ENCODE data around the gene MYOM1.

MYOM1 gene

DNA sequence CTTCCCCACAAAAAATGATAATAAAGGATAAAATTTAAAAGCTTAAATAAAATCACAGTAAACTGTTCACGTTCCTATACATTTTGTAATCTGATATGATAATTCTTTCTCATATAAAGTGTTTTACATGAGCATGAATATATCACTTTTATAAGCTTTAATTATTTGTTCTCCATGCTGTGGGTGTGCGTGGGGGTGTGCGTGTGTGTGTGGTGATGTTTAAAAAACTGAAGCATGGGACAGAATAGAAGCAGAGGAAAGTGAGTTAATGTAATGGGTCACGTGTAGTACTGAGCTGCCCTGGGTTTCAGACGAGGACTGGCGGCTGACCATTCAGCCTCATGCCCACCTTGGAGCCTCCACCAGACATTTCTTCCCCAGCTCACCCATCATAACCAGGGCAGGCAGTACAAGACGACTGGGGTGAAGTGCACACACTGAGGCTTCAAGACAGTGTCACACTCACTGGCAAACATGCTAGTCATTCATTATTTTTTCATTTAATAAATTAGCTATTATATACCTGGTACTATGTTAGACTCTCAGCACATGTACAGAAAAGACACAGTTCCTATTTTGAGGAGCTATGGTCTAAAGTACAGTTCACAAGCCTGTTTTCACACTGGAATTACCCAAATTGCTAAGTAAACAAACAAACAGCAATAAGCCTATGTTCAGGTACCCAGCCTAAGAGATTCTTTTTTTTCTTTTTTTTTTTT is 109.6 kb downstream of the MYOM1 start:
- no peak overlapping the region for H3K4me3 ChIP-seq (ENCODE audit: low read length)
- no peak for TF ChIP-seq ZNF274 (IDR thresholded peaks at IDR 0.05; ENCODE audit: low read depth, low read length)

DNA sequence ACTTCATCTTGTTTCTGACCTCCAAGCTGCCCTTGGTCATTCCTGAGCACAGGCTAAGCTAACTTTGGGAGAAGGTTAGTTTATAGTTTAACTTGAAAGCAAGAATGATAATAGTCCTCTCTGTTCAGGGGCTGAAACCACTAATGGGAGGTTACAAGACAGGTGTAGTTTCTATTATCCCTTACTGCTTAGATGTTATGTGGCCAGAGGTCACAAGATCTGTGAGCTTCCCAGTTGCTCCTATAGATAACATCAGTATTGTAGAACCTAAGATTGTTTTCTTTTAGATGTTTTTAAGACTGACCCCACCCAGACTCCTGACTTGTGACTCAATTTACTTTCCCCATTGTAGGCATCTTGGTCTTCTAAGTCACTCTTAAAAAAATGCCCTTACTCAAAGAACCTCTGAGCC is 112.0 kb downstream of the MYOM1 start:
- TF ChIP-seq ZNF274 (IDR thresholded peaks at IDR 0.05; ENCODE audit: low read depth, low read length): no peak
- H3K4me3 ChIP-seq (ENCODE audit: low read length): no peak overlapping the region

DNA sequence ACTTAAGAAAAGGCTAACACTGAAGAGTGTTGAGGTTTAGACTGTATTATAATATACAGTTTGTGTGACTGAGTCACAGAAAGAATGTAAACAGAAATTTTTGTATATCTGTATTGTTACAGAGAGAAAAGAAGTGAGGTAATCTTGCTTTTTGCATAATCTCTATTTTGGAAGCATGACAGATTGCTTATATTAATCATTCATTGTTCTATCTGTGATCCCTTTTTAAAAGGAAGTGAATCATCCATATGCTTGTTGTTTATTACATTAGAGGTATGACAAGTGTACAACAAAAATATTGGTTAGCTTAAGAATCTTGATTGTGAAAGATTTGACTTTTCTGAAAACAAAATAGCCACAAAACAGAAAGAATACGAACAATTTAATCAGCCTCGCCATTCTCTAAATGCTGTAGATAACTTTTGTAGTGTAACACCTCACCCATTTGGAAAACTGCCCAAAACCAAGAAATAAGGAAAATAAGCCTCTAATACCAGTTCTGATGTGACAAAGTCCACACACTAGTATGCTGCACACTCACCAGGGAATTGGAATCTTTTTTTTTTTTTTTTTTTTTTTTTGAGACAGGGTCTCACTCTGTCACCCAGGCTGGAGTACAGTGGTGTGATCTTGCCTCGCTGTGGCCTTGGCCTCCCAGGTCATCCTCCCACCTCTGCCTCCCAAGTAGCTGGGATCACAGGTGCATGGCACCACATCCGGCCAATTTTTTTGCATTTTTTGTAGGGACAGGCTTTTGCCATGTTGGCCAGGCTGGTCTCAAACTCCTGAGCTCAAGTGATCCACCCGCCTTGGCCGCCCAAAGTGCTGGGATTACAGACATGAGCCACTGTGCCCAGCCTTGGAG is 115.3 kb downstream of the MYOM1 start:
- no peak overlapping the region for H3K4me3 ChIP-seq (ENCODE audit: low read length)
- TF ChIP-seq ZNF274 (IDR thresholded peaks at IDR 0.05; ENCODE audit: low read depth, low read length): no peak

DNA sequence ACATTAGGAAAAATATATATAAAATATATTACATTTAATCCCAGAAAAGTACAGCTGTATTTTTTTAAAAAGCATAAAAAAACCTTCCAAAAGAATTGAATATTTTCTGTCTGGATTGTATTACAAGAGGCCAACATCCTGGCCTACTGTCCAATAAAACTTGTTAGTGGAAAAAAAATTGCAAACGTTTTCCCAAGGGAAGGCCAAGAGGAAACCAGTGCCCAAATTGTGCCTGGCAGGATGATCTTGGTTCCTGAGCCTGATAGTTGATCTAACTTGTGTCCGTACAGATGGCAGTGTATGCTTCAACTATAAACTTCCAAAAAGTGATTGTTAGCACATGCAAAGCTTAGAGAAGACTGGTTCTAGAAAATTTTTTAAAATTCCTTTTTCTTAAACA is 116.2 kb downstream of the MYOM1 start:
- TF ChIP-seq ZNF274 (IDR thresholded peaks at IDR 0.05; ENCODE audit: low read depth, low read length): no peak
- no peak overlapping the region for H3K4me3 ChIP-seq (ENCODE audit: low read length)

DNA sequence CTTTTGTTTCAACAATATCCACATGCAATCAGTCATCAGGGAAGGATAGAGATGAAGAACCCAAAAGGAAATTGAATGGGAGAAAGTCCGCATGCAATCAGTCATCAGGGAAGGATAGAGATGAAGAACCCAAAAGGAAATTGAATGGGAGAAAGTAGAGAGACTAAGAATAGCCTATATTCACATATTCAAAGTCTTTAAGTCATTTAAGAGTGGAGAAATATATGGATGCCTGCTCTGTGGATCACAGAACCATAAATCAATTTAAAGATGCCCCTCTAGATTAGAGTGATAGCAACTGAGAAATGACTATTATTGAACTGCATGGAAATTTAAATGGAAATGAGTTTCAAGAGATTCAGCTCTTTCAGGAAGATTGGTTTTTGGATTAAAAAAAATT is 116.8 kb downstream of the MYOM1 start:
- H3K4me3 ChIP-seq (ENCODE audit: low read length): no peak overlapping the region
- TF ChIP-seq ZNF274 (IDR thresholded peaks at IDR 0.05; ENCODE audit: low read depth, low read length): no peak

DNA sequence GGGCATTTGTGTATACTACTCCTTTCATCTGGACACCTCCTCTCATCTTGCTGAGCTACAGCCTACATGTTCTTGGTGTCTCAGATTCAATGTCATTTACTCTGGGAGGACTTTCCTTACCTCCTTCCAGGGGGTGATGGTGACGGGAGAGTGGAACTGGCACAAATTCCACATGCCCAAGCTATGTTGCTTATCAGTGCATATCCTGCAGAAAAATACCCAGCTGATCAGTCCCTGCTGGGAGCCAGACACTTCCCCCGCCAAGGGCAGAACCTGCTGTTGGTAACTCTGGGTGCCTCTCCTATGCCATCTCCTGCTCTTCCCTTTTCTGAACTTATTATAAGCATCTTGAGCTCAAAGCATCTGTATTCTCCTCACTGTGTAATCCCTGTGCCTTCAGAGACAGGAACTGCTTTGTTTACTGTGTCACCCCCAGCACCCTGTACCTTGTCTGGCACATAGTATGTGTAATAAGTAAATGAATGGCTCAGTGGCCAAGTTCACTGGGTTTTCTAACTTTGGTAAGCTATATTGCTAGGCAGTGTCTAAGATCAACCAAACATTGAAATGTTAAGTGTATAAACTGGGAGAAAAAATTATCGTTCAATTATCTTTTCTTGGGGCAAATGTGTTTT is 119.2 kb downstream of the MYOM1 start:
- TF ChIP-seq ZNF274 (IDR thresholded peaks at IDR 0.05; ENCODE audit: low read depth, low read length): no peak
- no peak overlapping the region for H3K4me3 ChIP-seq (ENCODE audit: low read length)

DNA sequence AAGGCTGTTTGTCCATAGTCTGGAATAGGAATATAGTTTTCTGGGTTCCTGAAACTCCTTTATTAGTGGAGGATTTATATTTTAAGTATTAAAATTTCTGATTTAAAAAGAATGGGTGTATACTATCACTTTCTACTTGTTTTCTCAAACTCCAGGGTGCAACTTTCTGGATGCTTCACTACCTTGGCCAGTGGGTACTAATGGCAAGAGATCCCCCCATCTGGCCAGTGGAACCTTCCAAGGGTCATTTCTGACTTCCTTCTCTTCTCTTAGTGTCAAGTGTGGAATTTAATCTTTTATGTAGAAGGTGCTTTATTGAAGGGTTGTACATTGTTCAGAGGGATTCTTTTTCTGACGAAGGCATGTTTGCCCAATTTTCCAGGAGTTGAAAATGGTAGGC is 120.4 kb downstream of the MYOM1 start:
- no peak for TF ChIP-seq ZNF274 (IDR thresholded peaks at IDR 0.05; ENCODE audit: low read depth, low read length)
- H3K4me3 ChIP-seq (ENCODE audit: low read length): no peak overlapping the region

DNA sequence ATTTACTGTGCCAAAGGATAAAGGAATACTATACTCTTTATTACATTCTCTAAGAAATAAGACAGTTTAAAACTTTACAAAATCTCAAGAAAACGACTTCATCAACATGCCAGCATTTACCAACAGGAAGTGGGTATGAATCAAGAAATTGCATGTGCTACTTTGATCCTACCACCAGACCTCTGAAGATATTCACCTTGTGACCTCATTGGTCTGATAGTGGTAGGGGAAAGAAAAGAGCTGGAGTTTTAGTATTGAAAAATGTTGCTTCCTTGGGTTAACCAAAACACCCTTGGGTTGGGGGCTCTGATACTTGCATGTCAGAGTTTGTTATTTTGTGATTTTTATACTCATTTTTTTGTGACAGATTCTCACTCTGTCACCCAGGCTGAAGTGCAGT is 122.7 kb downstream of the MYOM1 start:
- no peak for TF ChIP-seq ZNF274 (IDR thresholded peaks at IDR 0.05; ENCODE audit: low read depth, low read length)
- H3K4me3 ChIP-seq (ENCODE audit: low read length): no peak overlapping the region

DNA sequence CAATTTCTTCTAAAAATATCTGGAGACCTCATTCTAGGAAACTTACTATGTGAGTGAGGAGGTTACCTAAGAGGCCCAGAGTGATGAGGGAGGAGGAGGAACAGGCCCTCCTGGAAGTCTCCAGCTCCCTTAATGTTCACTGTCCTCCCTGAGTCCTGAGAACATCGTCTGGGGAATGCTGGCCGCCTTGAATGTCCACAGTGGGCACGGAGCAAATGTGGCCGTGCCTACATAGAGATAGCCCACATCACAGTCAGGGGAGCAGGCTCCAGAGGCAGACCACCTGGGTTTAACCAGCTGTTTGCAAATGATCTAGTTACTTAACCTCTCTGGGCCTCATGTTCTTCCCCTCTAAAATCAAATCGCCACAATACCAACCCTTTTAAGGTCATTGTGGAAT is 123.8 kb downstream of the MYOM1 start:
- TF ChIP-seq ZNF274 (IDR thresholded peaks at IDR 0.05; ENCODE audit: low read depth, low read length): no peak
- no peak overlapping the region for H3K4me3 ChIP-seq (ENCODE audit: low read length)

DNA sequence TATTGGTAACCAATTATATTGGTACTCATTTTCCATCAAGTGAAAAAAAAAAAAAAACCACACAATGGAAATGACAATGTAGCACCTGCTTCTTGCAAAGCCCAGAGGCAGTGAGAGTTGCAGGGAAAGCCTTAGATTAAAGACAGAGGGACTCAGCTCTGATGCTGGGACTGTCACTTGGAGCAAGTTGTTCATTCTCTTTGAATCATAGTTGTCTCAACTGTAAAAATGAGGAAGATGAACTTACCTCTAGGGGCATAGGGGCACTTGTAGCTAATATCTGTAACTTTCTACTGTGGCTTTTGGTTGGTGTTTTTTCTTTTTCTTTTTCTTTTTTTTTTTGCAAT is 125.5 kb downstream of the MYOM1 start:
- TF ChIP-seq ZNF274 (IDR thresholded peaks at IDR 0.05; ENCODE audit: low read depth, low read length): no peak
- H3K4me3 ChIP-seq (ENCODE audit: low read length): no peak overlapping the region

DNA sequence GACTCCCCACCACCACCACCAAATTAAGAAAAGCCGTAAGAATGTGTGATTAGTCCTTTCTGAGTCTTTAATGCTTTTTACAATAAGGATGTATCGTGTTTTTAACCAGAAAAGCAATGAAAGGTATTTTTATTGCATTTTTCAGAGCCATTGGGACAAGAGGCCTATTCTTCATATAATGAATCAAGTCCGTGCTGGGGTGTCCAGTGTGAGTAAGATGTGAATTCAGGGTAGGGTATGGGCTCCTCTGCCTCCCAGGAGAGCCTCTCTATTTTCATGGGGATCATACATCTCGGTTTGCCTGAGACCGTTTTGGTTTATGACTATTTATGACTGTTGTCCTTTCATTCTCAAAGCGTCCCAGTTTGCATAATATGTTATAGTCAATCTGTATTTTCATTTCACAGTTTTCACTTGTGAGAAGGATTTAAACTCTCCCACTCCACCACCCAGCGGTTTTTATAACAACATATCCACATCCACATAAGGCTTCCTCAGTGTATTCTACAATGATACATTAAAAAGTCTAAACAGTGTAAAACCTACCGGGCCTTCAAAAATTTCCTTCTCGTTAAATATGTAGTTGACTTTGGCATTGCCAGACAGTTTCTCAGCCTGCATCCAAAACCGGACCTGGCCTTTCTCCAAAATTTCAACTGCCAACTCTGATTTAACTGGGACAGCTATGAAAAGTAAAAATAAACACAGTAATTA is 126.0 kb downstream of the MYOM1 start:
- H3K4me3 ChIP-seq (ENCODE audit: low read length): no peak overlapping the region
- TF ChIP-seq ZNF274 (IDR thresholded peaks at IDR 0.05; ENCODE audit: low read depth, low read length): no peak

DNA sequence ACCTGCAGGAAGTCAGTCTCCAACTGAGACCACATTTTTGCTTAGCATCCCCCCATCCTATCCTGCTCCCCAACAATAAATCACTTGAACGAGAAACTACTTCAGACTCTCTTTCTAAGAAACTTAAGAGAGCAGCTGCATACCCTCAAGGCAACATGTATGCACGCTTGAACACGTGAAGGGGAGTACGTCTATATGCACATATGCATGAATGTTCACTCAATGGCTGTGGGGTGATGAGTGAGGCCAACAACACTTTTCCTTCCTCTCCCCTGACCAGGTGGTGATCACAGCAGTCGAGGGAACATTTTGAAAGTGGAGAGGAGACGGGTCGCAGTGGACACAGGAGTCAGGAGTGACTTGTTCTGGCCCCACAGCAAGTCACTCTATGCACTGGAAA is 127.0 kb downstream of the MYOM1 start:
- TF ChIP-seq ZNF274 (IDR thresholded peaks at IDR 0.05; ENCODE audit: low read depth, low read length): no peak
- H3K4me3 ChIP-seq (ENCODE audit: low read length): no peak overlapping the region

DNA sequence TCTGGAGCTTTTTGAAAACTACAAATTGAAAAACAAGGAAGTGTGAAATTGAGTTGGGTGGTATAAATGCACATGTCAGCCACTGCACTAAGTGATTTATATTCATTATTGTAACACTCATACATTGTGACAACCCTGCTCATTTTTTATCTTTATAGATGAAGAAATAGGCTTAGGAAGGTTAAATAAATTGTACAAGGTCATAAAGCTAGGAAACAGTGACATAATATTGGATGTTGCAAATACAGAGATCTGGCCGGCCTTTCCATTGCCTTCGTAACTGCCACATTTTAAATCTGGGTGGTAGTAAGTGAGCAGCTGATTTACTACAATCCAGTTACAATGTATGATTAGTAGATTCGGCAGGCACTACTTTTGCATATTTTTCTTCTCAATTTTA is 130.2 kb downstream of the MYOM1 start:
- H3K4me3 ChIP-seq (ENCODE audit: low read length): no peak overlapping the region

DNA sequence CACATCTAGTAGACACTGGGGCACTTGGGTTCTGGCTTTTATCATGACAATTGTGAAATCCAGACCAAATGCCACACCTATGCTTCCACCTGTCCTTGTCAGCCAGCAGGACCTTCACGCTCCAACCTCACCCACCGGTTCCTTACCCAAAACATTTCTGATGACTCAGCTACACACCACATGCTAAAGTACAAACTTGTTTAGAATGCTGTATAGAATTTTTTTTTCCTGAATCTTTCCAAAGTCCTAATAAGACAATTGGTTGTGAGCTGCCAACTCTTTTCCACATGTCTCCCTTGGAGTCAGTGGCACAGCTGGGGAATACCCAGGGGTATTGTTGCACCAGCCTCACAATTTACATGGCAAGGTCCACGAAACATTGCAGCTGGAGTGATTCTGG is 131.3 kb downstream of the MYOM1 start:
- no peak for TF ChIP-seq ZNF274 (IDR thresholded peaks at IDR 0.05; ENCODE audit: low read depth, low read length)
- no peak overlapping the region for H3K4me3 ChIP-seq (ENCODE audit: low read length)

More for the DNA sequence above, 130.2 kb downstream of the MYOM1 start:
- no peak for TF ChIP-seq ZNF274 (IDR thresholded peaks at IDR 0.05; ENCODE audit: low read depth, low read length)

Measured in GM08714 (cell line).